ENCODE data around the gene PDE6D. TPM values are rescaled to one million over a fixed set of nuclear protein-coding genes. Genes with fewer than 3 reads are reported as not detected.

Gene PDE6D
- total and polyA plus RNA-seq, 2 experiments from 2014 or later: 35.2 to 55.6 TPM

GRCh38 chr2:231795525-231796327 lies 14.6 kb upstream of the PDE6D start:
- Mint-ChIP-seq H3K27me3 (ENCODE audit: insufficient read depth, low read depth, poor library complexity) (peaks cover 2% of the 10 kb centered on the region), H3K36me3 (ENCODE audit: low read depth) (peaks cover 53% of the 10 kb centered on the region), H3K4me3 (no peak overlapping the region), H3K4me1 (no peaks in the 10 kb centered on the region), H3K27ac (no peak overlapping the region), H3K9me3 (no peaks in the 10 kb centered on the region)
- DNase-seq (ENCODE audit: low spot score) (peak; percentile 56), ATAC-seq (peak; percentile 64)
- H3K79me2 ChIP-seq (replicated peaks; ENCODE audit: insufficient read depth): peaks cover 34% of the 10 kb centered on the region
- TF ChIP-seq, protein P1, sequence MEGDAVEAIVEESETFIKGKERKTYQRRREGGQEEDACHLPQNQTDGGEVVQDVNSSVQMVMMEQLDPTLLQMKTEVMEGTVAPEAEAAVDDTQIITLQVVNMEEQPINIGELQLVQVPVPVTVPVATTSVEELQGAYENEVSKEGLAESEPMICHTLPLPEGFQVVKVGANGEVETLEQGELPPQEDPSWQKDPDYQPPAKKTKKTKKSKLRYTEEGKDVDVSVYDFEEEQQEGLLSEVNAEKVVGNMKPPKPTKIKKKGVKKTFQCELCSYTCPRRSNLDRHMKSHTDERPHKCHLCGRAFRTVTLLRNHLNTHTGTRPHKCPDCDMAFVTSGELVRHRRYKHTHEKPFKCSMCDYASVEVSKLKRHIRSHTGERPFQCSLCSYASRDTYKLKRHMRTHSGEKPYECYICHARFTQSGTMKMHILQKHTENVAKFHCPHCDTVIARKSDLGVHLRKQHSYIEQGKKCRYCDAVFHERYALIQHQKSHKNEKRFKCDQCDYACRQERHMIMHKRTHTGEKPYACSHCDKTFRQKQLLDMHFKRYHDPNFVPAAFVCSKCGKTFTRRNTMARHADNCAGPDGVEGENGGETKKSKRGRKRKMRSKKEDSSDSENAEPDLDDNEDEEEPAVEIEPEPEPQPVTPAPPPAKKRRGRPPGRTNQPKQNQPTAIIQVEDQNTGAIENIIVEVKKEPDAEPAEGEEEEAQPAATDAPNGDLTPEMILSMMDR (conservative IDR thresholded peaks at IDR 0.05; ENCODE audit: low read depth in 2 of 2): peak; percentile 18 to 40; a peak in 3 of 4 replicates
- TF ChIP-seq JUNB (IDR thresholded peaks at IDR 0.05; ENCODE audit: unreplicated experiment): no peak
- no peaks in the 10 kb centered on the region for H3K9me2 ChIP-seq (ENCODE audit: insufficient read depth)
- H3K4me1 ChIP-seq (ENCODE audit: insufficient read depth): no peaks in the 10 kb centered on the region
- peaks cover 18% of the 10 kb centered on the region for H3K36me3 ChIP-seq (ENCODE audit: insufficient read depth)
- H2AFZ ChIP-seq: no peak overlapping the region
- H3K4me2 ChIP-seq: no peak overlapping the region
- H3K27ac ChIP-seq (ENCODE audit: low read depth): 0 out of 2 replicates have a peak overlapping the region, but pooled peaks have one; percentile 9
- H3K27me3 ChIP-seq (ENCODE audit: insufficient read depth): no peaks in the 10 kb centered on the region
- 0 out of 2 replicates have a peak, but pooled peaks cover 4% of the 10 kb centered on the region for H3F3A ChIP-seq (replicated peaks; ENCODE audit: low read depth)
- H3K4me3 ChIP-seq: no peak overlapping the region
- H4K20me1 ChIP-seq (replicated peaks; ENCODE audit: insufficient read depth): peaks cover 8% of the 10 kb centered on the region

GRCh38 chr2:231794383-231794782 lies 13.3 kb upstream of the PDE6D start:
- H3K79me2 ChIP-seq (replicated peaks; ENCODE audit: insufficient read depth): peaks cover 46% of the 10 kb centered on the region
- Mint-ChIP-seq H3K4me1 (no peaks in the 10 kb centered on the region), H3K36me3 (ENCODE audit: low read depth) (peaks cover 54% of the 10 kb centered on the region), H3K27ac (0 out of 2 replicates have a peak overlapping the region, but pooled peaks have one; percentile 9), H3K4me3 (no peak overlapping the region), H3K27me3 (ENCODE audit: insufficient read depth, low read depth, poor library complexity) (peaks cover 2% of the 10 kb centered on the region), H3K9me3 (no peaks in the 10 kb centered on the region)
- 0 out of 2 replicates have a peak, but pooled peaks cover 4% of the 10 kb centered on the region for H3F3A ChIP-seq (replicated peaks; ENCODE audit: low read depth)
- H3K36me3 ChIP-seq (ENCODE audit: insufficient read depth): peaks cover 18% of the 10 kb centered on the region
- 0 out of 2 replicates have a peak overlapping the region, but pooled peaks have one; percentile 9 for H3K27ac ChIP-seq (ENCODE audit: low read depth)
- TF ChIP-seq, protein P2, sequence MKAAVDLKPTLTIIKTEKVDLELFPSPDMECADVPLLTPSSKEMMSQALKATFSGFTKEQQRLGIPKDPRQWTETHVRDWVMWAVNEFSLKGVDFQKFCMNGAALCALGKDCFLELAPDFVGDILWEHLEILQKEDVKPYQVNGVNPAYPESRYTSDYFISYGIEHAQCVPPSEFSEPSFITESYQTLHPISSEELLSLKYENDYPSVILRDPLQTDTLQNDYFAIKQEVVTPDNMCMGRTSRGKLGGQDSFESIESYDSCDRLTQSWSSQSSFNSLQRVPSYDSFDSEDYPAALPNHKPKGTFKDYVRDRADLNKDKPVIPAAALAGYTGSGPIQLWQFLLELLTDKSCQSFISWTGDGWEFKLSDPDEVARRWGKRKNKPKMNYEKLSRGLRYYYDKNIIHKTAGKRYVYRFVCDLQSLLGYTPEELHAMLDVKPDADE (IDR thresholded peaks at IDR 0.05): no peak
- TF ChIP-seq EZH2 (IDR thresholded peaks at IDR 0.05; ENCODE audit: low read depth, unreplicated experiment) (no peak), NANOG (IDR thresholded peaks at IDR 0.05; ENCODE audit: borderline replicate concordance) (no peak)
- H4K20me1 ChIP-seq (replicated peaks; ENCODE audit: insufficient read depth): peaks cover 11% of the 10 kb centered on the region
- no peaks in the 10 kb centered on the region for H3K27me3 ChIP-seq (ENCODE audit: insufficient read depth)
- H3K9me2 ChIP-seq (ENCODE audit: insufficient read depth): no peaks in the 10 kb centered on the region
- H3K4me1 ChIP-seq (ENCODE audit: insufficient read depth): no peaks in the 10 kb centered on the region
- H3K4me2 ChIP-seq: no peak overlapping the region
- no peak overlapping the region for H2AFZ ChIP-seq
- no peak for DNase-seq (ENCODE audit: low spot score)
- no peak overlapping the region for H3K4me3 ChIP-seq
- no peak for ATAC-seq

- Mint-ChIP-seq H3K4me1 (peaks cover 9% of the 10 kb centered on the region), H3K27ac (no peak overlapping the region), H3K9me3 (no peaks in the 10 kb centered on the region), H3K36me3 (ENCODE audit: low read depth) (peaks cover 32% of the 10 kb centered on the region), H3K4me3 (no peak overlapping the region), H3K27me3 (ENCODE audit: insufficient read depth, low read depth, poor library complexity) (peaks cover 5% of the 10 kb centered on the region)
- TF ChIP-seq ZNF331 (CRISPR knock-in tag; IDR thresholded peaks at IDR 0.05; ENCODE audit: low read depth): no peak
- TF ChIP-seq JUNB (IDR thresholded peaks at IDR 0.05; ENCODE audit: unreplicated experiment): no peak
- TF ChIP-seq, protein P1 (conservative IDR thresholded peaks at IDR 0.05; ENCODE audit: low read depth in 2 of 2): no peak
- Histone ChIP-seq H3K4me1 (ENCODE audit: insufficient read depth) (0 out of 2 replicates have a peak, but pooled peaks cover 9% of the 10 kb centered on the region), H3K79me2 (replicated peaks; ENCODE audit: insufficient read depth) (peaks cover 73% of the 10 kb centered on the region), H3K4me2 (no peak overlapping the region), H4K20me1 (replicated peaks; ENCODE audit: insufficient read depth) (peaks cover 29% of the 10 kb centered on the region; the same call in 1 of the 2 replicates), H3F3A (replicated peaks; ENCODE audit: low read depth) (peaks cover 11% of the 10 kb centered on the region), H3K27me3 (ENCODE audit: insufficient read depth) (no peaks in the 10 kb centered on the region), H3K36me3 (ENCODE audit: insufficient read depth) (peaks cover 2% of the 10 kb centered on the region; the same call in 1 of the 2 replicates), H3K27ac (ENCODE audit: low read depth) (no peak overlapping the region), H3K9me2 (ENCODE audit: insufficient read depth) (no peaks in the 10 kb centered on the region), H3K4me3 (no peak overlapping the region), H2AFZ (no peak overlapping the region)
- ATAC-seq (no peak), DNase-seq (ENCODE audit: low spot score) (no peak)
Observed at GRCh38 chr2:231791107-231791506, 10.0 kb upstream of the PDE6D start.

All from GM23338 (cell line).